ENCODE results near the gene ZIC1.

DNA sequence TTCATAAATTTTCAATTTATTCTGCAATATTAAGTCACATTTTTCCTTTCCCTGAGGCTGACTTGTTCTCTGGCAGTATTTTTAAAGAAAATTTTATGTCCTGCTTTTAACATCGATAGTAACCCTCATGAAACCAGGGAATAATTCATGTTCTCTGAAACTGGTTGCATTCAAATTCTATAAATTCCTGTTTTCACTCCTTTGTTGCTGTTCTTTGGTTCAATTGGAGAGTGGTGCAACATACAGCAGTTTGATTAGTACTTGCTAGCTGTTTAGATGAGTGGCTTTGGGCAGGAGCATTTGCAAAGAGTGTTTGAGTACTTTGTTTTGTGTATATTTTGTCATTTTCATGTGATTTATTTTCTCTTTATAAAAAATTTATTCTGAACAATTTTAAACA is 19.2 kb downstream of the ZIC1 start:
- TF ChIP-seq POLR2A (IDR thresholded peaks at IDR 0.05) (no peak), POLR2AphosphoS5 (IDR thresholded peaks at IDR 0.05) (no peak), EP300 (IDR thresholded peaks at IDR 0.05) (no peak)
- TF ChIP-seq, protein P1, sequence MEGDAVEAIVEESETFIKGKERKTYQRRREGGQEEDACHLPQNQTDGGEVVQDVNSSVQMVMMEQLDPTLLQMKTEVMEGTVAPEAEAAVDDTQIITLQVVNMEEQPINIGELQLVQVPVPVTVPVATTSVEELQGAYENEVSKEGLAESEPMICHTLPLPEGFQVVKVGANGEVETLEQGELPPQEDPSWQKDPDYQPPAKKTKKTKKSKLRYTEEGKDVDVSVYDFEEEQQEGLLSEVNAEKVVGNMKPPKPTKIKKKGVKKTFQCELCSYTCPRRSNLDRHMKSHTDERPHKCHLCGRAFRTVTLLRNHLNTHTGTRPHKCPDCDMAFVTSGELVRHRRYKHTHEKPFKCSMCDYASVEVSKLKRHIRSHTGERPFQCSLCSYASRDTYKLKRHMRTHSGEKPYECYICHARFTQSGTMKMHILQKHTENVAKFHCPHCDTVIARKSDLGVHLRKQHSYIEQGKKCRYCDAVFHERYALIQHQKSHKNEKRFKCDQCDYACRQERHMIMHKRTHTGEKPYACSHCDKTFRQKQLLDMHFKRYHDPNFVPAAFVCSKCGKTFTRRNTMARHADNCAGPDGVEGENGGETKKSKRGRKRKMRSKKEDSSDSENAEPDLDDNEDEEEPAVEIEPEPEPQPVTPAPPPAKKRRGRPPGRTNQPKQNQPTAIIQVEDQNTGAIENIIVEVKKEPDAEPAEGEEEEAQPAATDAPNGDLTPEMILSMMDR (IDR thresholded peaks at IDR 0.05), result no peak

Measured in suprapubic skin (tissue), 4 donors.